HepG2 (cell line): ENCODE results near the gene CEMP1. TPM values are rescaled to one million over a fixed set of nuclear protein-coding genes. Genes with fewer than 3 reads are reported as not detected.

Experiments
- ATAC-seq: fragments of 200-7000 bp; cut with Tn5 transposase; 3 replicates; pipeline ENCODE4 v1.9.1; 2020; ENCODE audit warnings: mild to moderate bottlenecking, moderate library complexity
- BruUV-seq: library from RNA; stranded (reverse); fragments of 400-500 nt; replicated peaks from 2 replicates; lab custom pipeline; 2021; lab: Mats Ljungman, UMichigan
- CTCF ChIA-PET: fragments of 300-600 bp; formaldehyde crosslinking; extraction: SDS; loops from one replicate; lab custom pipeline; 2021; ENCODE audit warnings: low total read pairs, inconsistent platforms, low intra/inter-chr PET ratio; lab: Yijun Ruan, JAX
- POLR2A ChIA-PET: fragments of 350-600 bp; sonication (Branson Sonifier 250); formaldehyde crosslinking; loops from one replicate; lab custom pipeline; 2020; ENCODE audit warnings: antibody characterized with exemption, inconsistent platforms; lab: Yijun Ruan, JAX
- DNase-seq: peaks from one replicate; pipeline ENCODE4 v3.0.0-alpha.2; 2015; ENCODE audit warnings: low spot score
- FAIRE-seq: peaks from 3 replicates; lab custom pipeline; 2011; peaks lifted over from hg19 to GRCh38; lab: Jason Lieb, UNC
- H2AFZ ChIP-seq: one replicate; pipeline ENCODE4 v1.6.1; 2011; ENCODE audit warnings: low read length, inconsistent platforms
- H3K27ac ChIP-seq: fragments of 300-600 bp; 3 replicates; pipeline ENCODE4 v1.8.0; 2011; ENCODE audit warnings: mixed run types, mild to moderate bottlenecking, mixed read lengths, low read length, inconsistent platforms; ENCODE audit not compliant: insufficient read depth; ENCODE audit errors: extremely low read length
- H3K27me3 ChIP-seq, 2 experiments: fragments of 200-600 bp in 1 of 2; 2 replicates in 1 of 2; 3 replicates in 1 of 2; pipeline versions ENCODE4 v1.6.0 to v1.8.0; 2011; ENCODE audit warnings: low read length in 2 of 2, mild to moderate bottlenecking in 2 of 2, moderate library complexity in 2 of 2, inconsistent platforms in 1 of 2; ENCODE audit not compliant: insufficient read depth in 2 of 2, control insufficient read depth in 1 of 2
- H3K36me3 ChIP-seq, 2 experiments: fragments of 200-600 bp in 1 of 2; replicated peaks in 1 of 2; 2 replicates in 1 of 2; 3 replicates in 1 of 2; pipeline versions ENCODE4 v1.5.1 to v1.8.0; 2011; ENCODE audit warnings: low read length in 2 of 2, inconsistent platforms in 1 of 2; ENCODE audit not compliant: insufficient read depth in 2 of 2, control insufficient read depth in 1 of 2
- H3K4me1 ChIP-seq: 2 replicates; pipeline ENCODE4 v1.5.1; 2012; ENCODE audit warnings: low read length, inconsistent platforms; ENCODE audit not compliant: insufficient read depth
- H3K4me2 ChIP-seq: 2 replicates; pipeline ENCODE4 v1.6.0; 2011; ENCODE audit warnings: low read depth, low read length, inconsistent platforms
- H3K4me3 ChIP-seq, 3 experiments: fragments of 200-600 bp in 1 of 3; sonication (generic), shearing (Covaris generic) in 1 of 3; replicated peaks in 1 of 3; 2 replicates each; pipeline ENCODE4 v1.5.1; 2011 to 2016; ENCODE audit warnings: low read length in 3 of 3, inconsistent platforms in 2 of 3, low read depth in 2 of 3, mild to moderate bottlenecking in 2 of 3, control low read depth in 1 of 3, mixed read lengths in 1 of 3; ENCODE audit not compliant: insufficient read depth in 1 of 3
- H3K79me2 ChIP-seq: one replicate; pipeline ENCODE4 v1.6.1; 2011; ENCODE audit warnings: low read length, inconsistent platforms; ENCODE audit not compliant: insufficient read depth
- H3K9ac ChIP-seq: 2 replicates; pipeline ENCODE4 v1.6.0; 2011; ENCODE audit warnings: mild to moderate bottlenecking, low read depth, low read length, inconsistent platforms; ENCODE audit not compliant: insufficient read depth
- H3K9me3 ChIP-seq: 2 replicates; pipeline ENCODE4 v1.5.1; 2012; ENCODE audit warnings: mild to moderate bottlenecking, low read length
- H4K20me1 ChIP-seq: 2 replicates; pipeline ENCODE4 v1.6.0; 2011; ENCODE audit warnings: inconsistent platforms, mild to moderate bottlenecking, low read length, moderate library complexity; ENCODE audit not compliant: insufficient read depth
- HNF4A ChIP-seq: sonication (generic); formaldehyde crosslinking; IDR thresholded peaks from 2 replicates; pipeline ENCODE4 v1.4.0; 2020; ENCODE audit warnings: missing genetic modification reagents
- KAT8 ChIP-seq: IDR thresholded peaks from 2 replicates; pipeline ENCODE4 v1.6.1; 2016; ENCODE audit warnings: missing genetic modification reagents, missing compliant biosample characterization
- MAFG ChIP-seq: sonication (generic); formaldehyde crosslinking; IDR thresholded peaks from 2 replicates; pipeline ENCODE4 v1.5.1; 2020; ENCODE audit warnings: mild to moderate bottlenecking, missing genetic modification reagents
- PITX1 ChIP-seq: sonication (generic); formaldehyde crosslinking; IDR thresholded peaks from 2 replicates; pipeline ENCODE4 v1.5.1; 2020; ENCODE audit warnings: mild to moderate bottlenecking, missing genetic modification reagents
- SATB2 ChIP-seq: sonication (generic); formaldehyde crosslinking; IDR thresholded peaks from 2 replicates; pipeline ENCODE4 v1.5.0; 2020; ENCODE audit warnings: missing genetic modification reagents
- STAT6 ChIP-seq: sonication (generic); formaldehyde crosslinking; IDR thresholded peaks from 2 replicates; pipeline ENCODE4 v1.4.0; 2020; ENCODE audit warnings: missing genetic modification reagents, mild to moderate bottlenecking, borderline replicate concordance
- TEAD2 ChIP-seq: sonication (generic); formaldehyde crosslinking; IDR thresholded peaks from 2 replicates; pipeline ENCODE4 v1.9.0; 2021; ENCODE audit warnings: missing genetic modification reagents
- TSC22D2 ChIP-seq: sonication (generic); formaldehyde crosslinking; IDR thresholded peaks from 2 replicates; pipeline ENCODE4 v1.5.1; 2020; ENCODE audit warnings: missing genetic modification reagents, mild to moderate bottlenecking, borderline replicate concordance
- ZNF737 ChIP-seq: sonication (generic); formaldehyde crosslinking; IDR thresholded peaks from 2 replicates; pipeline ENCODE4 v1.5.0; 2020; ENCODE audit warnings: missing genetic modification reagents, mild to moderate bottlenecking, borderline replicate concordance
- WGBS: methylation state at CpG from one replicate; pipeline ENCODE4 v1.1.6; 2017; ENCODE audit warnings: low lambda C conversion rate; 5-methylcytosine and 5-hydroxymethylcytosine counted together
- in situ Hi-C: cut with HindIII; loops from 2 replicates; pipeline ENCODE4 v1.10.0; 2017; ENCODE audit warnings: low pct_unique_long_range_greater_than_20kb; ENCODE audit not compliant: extremely low pct_ligation_motif_present
- intact Hi-C: fragments of 100-400 bp; cut with micrococcal nuclease; formaldehyde crosslinking; loops from one replicate; pipeline ENCODE4 v1.10.0; 2022; ENCODE audit not compliant: unreplicated experiment
- polyA plus RNA-seq, 8 experiments: library from polyadenylated mRNA; depleted of rRNA in 3 of 8; stranded (reverse) in 7 of 8; unstranded in 1 of 8; fragments of >200 nt; fragmentation: Illumina TruSeq in 4 of 8; extraction: Trizol in 4 of 8; gene quantifications; 2 replicates each; pipeline versions ENCODE4 v1.2.1 to v1.2.3, GENCODE V29; 2011 to 2016; ENCODE audit warnings: low read depth in 4 of 8, missing spikeins in 1 of 8, mixed read lengths in 1 of 8; ENCODE audit not compliant: insufficient read depth in 1 of 8
- total RNA-seq, 5 experiments: library from RNA; depleted of rRNA; stranded (reverse); fragments of >200 nt; fragmentation: Illumina TruSeq; extraction: Trizol; gene quantifications; 2 replicates each; pipeline ENCODE4 v1.2.3, GENCODE V29; 2016; ENCODE audit warnings: low read depth in 1 of 5
- TF ChIP-seq, protein P1 (sequence below): sonication (generic); formaldehyde crosslinking; IDR thresholded peaks from 2 replicates; pipeline ENCODE4 v1.5.0; 2020; ENCODE audit warnings: mild to moderate bottlenecking, low read depth, missing genetic modification reagents, borderline replicate concordance

The CEMP1 gene
- total and polyA plus RNA-seq, 2 of the 13 experiments (the other 11 are each of a cell fraction or from before 2014, with no cell fraction given): not detected

DNA sequence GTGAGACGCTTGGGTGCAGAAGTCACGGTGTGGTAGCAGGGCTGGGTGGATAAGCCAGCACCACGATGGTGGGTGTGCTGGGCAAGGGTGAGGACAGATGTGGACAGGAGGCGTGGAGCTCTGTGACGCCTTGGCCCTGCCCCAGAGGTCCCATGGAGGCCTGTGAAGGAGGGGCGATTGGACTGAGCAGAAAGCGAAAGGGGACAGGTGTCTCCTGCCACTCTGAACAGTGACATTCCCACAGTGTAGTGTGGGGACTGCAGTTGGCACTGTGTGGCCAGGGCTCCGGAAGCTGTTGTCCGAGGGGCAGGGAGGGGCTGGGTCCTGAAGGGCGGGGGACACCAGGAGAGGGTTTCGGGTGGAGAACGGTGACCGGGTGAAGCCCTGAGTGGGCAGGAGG is 49.0 kb downstream of the CEMP1 start (continued):
- TF ChIP-seq STAT6 (CRISPR knock-in tag) (no peak), ZNF737 (no peak), KAT8 (CRISPR knock-in tag) (no peak)

DNA sequence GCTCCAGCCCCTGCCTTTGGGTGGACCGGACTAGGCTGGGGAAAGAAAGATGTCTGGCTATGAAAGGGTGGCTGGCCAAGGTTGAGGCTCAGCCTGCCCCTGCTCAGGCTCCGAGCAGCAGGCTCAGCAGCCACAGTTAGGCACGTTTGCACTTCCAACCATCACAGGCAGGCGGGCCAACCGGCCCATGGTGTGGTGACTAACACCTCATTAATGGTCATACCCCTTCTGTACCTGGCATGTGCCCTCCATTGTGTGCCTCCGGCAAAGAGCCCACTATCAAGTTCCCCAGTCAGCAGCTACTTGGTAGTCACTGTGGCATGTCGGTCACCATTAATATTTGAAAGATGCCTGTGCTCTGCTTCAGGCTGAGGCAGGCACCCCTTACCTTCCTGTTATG is 49.5 kb downstream of the CEMP1 start:
- in situ Hi-C loops: no loop called here
- no peak overlapping the region for H3K9ac ChIP-seq
- no TSS peak for BruUV-seq

More for the DNA sequence above, 49.5 kb downstream of the CEMP1 start:
- Histone ChIP-seq H3K4me1 (peaks cover 75% of the 10 kb centered on the region), H3K79me2 (peaks cover 54% of the 10 kb centered on the region), H3K4me3 (no peak overlapping the region), H3K27me3 (no peaks in the 10 kb centered on the region), H2AFZ (no peak overlapping the region), H3K36me3 (peaks cover 2 to 5% of the 10 kb centered on the region in 2 experiments; a peak in 2 of 5 replicates), H3K4me2 (no peak overlapping the region), H3K9me3 (no peaks in the 10 kb centered on the region), H4K20me1 (peaks cover 32% of the 10 kb centered on the region), H3K27ac (no peak overlapping the region)
- DNase-seq: no peak
- ChIA-PET POLR2A (no interaction called here), CTCF (no interaction called here)
- TF ChIP-seq TEAD2 (CRISPR knock-in tag) (no peak), HNF4A (CRISPR knock-in tag) (no peak), TSC22D2 (CRISPR knock-in tag) (no peak), MAFG (CRISPR knock-in tag) (no peak), SATB2 (no peak), PITX1 (no peak)
- TF ChIP-seq, protein P1, sequence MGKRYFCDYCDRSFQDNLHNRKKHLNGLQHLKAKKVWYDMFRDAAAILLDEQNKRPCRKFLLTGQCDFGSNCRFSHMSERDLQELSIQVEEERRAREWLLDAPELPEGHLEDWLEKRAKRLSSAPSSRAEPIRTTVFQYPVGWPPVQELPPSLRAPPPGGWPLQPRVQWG: no peak
- no peak for FAIRE-seq
- 96% methylated on average over 4 of the region's 7 CpGs for WGBS
- no peak for ATAC-seq
- intact Hi-C loops: no loop called here
